HG03378 (cell line): ENCODE data around the gene VSIG2.
"Not testable (repeated sequence)": the region's sequence is repeated elsewhere in the genome, so short reads cannot be mapped to it uniquely, and the experiment has no call there.

ENCODE experiments used
- ATAC-seq: cut with Tn5 transposase; IDR thresholded peaks from one replicate; pipeline ENCODE4 v1.9.1; 2021; ENCODE audit warnings: mild to moderate bottlenecking, moderate library complexity; ENCODE audit not compliant: unreplicated experiment

The VSIG2 gene, protein sequence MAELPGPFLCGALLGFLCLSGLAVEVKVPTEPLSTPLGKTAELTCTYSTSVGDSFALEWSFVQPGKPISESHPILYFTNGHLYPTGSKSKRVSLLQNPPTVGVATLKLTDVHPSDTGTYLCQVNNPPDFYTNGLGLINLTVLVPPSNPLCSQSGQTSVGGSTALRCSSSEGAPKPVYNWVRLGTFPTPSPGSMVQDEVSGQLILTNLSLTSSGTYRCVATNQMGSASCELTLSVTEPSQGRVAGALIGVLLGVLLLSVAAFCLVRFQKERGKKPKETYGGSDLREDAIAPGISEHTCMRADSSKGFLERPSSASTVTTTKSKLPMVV

DNA sequence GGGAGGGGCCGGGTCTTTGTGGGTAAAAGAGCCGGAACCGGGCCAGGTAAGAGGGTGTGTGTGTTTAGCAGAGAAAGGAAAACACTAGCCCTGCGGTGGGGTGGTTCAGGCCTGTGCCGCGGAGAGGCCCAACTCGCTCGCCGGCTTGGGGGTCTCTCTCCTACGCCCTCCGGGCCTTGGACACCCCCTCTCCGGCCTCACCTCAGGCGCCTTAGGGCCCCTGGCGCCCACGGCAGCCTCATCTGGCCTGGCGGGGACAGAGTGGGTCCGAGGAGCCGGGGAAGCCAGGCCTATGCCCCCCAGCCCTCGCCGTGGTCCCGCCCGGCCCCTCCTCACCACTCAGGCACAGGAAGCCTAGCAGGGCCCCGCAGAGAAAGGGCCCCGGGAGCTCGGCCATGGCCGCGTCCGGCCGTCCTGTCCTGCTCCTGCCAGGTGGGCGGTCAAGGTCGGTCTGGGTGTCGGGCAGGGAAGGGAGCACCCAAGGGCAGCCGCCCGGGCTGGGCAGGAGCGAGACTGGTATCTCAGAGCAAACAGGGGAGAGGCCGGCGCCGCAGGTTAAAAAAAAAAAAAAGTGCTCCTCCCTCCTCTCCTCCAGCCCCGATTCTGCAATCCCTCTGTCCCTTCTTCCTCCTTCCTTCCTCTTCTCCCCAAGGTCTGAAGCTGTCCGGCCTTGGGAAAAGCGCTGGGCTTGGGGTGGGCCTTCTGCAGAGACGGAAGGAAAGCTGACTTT, at the start of gene VSIG2:
VSIG2 (minus strand) TSS at position 515 of the 730 bp plus-strand sequence; CDS start at position 397, 118 bp downstream.
- no peak for ATAC-seq

DNA sequence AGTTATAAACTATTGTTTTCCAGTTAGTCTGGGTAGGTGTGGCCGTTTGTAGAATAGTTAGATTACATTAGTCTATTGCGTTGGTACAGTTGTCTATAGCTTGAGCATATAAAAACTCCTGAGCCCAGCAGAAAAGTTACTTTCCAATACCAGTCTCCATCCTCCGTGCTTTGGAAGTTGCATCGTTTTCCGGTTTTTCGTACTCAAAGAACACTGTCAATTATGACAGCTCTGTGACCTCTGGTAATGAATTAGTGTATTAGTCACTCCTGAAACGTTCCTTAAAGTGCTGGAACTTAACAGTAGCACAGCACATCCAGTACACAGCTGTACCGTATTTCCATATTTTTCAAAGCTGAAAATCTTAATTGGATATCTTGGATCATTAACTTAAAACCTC, 49.0 kb upstream of the VSIG2 start:
- no peak for ATAC-seq

DNA sequence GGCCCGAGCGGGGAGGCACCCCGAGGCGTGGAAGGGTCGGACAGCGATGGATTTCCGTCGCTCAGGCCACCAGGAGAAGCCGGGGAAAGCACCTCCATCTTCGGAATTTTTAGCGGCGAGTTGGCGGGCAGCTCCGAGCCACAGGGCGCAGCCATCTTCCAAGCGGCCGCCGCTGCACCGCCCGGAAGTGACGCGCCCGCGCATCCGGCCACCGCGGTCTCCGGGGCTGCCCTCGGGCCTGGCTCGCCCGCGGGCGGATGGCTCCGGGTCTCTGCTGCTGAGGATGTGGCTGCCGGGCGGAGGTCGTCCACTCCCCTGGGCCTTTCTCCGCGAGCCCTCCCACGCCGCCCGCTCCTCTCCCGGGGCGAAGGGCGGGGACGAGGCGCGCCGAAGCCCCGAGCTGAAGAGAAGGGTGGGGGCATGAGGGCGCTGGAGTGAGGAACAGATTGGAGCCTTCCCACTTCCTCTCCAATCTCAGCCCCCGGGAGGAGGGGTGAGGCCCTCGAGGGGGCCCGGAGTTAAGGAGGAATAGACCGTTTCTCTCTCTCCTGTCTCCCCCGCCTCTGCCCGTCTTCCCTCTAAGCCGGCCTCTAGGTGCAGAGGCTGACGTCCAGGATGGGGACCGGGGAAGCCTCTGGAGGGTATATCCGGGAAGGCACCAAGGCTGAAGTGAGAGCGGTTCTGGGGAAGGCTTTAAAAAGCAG, 48.3 kb upstream of the VSIG2 start, which contains the start of gene MSANTD2:
MSANTD2 (minus strand) TSS at position 181 of the 704 bp plus-strand sequence; CDS start at position 155, 26 bp downstream.
- ATAC-seq: peak; percentile 72

DNA sequence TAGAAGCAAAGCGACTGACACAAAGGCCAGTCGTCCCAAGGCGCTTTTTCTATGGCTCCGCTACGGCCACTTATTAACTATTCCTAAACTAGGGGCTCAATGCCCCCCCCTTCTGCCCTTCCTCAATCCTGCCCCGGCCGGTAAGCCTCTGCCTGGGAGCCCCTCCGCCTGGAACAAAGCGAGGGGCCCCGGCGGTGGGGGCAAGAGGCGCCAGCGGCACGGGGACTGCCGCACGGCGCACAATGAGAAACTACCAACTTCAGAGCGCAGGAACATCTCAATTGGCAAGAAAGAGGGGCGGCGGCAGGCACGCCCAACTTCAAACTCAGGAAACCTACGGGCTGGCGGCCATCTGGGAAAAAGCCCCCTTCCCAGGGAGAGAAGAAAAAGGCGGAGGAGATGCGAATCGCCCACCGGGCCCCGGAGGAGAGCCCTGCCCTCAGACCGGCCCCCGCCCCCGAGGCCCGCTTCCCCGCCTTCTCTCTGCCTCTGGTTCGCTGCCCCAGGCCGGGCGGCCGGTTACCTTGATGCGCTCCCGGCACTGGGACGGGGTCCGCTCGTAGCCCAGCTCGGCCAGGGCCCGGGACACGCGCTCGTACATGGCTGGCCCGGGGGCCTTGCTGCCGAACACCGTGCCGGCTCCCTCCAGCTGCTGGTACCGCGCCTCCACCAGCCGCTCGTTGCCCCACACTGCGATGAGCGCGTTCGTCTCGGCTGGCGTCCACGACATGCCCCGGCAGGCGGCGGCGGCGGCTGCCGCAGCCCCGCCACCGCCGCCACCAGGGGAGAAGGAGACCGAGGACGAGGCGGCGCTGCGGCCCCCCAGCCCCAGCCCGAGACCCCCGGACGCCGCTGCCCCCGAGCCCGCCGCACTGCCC, 47.5 kb upstream of the VSIG2 start:
- peak; percentile 43 for ATAC-seq

DNA sequence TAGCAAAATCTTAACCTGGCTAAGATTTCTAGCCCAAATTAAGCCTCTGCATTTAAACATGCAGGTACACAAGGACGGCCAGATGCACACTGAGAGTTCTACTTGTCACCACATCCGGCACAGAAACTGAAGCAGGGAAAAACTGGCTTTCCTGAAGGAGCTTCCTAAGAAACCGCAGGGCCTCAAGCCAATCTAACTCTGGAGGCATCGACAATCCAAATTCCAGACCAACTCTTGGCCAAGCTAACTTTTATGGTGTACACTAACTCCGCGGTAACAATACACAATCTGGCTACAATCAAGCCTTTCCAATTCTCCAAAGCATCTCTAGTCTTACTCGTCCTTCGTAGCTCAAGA, 46.9 kb upstream of the VSIG2 start:
- peak; percentile 26 for ATAC-seq

DNA sequence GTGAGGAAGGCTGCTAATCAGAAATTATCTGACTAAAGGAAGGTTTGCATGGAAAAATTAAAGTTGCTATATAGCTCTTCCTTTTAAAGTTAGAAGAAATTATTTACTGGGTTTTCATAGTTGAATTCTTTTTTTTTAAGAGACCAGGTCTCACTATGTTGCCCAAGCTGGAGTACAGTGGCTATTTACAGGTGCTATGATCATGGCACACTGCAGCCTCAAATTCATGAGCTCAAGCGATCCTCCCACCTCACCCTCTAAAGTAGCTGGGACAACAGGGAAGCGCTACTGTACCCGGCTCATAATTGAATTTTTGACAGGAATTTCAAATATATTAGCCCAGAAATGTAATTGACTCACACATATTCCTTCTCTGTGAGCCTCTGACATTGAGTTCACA, 44.3 kb upstream of the VSIG2 start:
- no peak for ATAC-seq

DNA sequence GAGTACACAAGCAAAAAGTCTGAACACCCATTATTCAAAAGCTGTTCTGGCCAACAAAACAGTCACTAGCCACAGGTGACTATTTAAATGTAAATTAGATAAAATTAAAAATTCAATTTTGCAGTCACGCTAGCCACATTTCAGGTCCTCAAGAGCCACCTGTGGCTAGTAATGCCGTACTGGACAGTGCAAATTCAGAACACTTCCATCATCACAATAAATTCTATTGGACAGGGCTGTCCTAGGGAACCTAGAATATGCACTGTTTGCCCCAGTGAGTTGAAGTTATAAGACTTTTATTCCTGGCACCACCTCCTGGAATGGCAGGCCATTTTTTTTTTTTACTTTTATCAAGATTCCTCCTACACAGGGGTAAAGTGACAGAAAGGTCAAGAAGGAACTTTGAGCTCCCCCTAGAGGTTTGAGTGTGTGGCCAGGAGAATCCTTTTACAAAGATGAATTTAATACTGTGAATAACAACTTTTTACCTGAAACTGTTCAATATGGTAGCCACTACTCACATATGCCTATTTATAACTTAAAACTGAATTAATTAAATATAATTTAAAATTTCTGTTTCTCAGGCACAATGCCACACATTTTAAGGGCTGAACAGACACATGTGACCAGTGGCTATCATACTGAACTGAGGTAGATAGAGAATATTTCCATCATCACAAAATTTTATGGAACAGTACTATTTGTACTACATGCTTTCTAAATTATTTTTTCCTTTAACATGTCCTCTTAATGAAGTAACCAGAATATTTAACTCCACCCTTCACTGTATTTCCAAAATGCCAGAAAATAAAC, 41.6 kb upstream of the VSIG2 start:
- peak; percentile 55 for ATAC-seq

DNA sequence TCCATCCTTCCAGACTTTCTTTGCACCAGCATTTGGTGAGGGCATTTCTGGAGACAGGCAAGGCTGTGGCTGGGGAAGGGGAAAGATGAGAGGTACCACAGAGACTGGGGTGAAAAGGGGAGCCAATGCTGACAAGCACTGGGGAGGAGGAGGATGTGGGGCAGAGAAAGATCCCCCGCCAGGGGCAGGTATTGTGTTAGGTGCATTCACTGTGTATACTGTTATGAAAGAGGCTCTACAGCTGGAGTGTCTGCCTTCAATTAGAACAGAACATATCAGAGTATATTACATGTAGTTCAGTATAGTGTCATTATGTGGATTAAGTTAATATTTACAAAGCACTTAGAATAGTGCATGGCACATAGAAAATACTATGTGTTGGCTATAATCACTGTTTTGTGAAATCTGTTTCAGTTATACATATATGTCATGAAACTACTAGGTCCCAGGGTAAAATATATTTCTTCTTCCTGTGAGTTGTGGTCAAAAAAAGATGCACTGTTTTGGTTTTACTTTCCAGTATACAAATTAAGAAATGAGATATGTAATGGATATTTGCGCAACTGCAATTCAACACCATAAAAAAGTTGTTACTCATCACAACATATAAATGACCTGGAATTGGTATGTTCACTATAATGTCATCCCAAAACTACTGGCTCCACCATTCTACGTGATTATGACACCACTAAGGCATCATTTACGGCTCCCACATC, 39.7 kb upstream of the VSIG2 start:
- ATAC-seq: peak; percentile 68

DNA sequence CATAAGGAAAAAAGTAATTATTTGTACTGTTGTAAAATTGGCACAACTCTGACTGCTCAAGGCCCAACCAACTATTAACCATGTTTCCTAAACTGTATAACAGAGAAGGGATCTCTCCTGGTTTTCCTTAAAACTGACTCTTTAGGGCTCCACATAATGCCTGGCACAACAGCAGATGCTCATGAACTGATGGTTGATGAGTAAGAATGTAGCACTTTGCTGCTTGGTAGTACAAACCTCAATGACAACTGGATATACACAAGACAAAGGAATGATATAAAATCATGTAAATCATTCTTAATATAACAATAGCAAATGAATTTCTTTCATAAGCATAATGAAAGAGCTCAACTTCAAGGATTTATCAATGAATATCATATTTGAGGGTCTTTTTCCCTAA, 36.5 kb upstream of the VSIG2 start:
- no peak for ATAC-seq

DNA sequence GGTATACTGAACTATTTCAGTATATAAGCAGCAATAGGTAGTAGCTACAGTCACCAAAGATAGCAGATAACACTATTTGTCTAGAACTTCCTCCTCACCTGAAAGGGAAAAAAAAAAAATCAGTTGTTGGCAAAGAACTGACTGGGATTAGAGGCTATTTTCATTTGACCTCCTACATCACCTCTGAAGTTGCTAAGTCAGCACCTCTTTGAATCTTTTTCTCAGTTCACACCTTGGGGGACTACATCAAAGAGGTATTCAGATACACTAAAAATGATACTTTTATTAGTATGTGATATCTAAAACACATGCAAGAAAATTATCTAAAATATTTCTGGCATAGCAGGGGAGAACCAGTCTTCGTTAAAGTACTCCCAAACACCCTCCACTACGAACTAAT, 32.0 kb upstream of the VSIG2 start:
- no peak for ATAC-seq

DNA sequence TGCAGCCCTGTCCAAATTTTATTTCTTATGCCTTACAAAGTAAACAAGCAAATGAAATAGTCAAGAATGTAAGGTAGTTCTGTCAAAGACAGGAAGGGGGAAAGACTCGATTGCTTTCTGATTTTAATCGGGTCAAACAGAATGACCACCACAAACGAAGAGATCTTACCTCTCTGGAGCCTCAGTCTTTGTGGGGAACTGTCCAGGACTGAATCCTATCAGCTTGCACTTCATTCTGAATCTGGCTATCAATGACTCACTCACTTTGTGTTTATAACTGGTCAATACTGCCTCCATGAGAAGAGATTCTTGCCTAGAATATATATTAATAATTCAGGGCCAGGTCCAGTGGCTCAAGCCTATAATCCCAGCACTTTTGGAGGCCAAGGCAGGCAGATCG, 30.9 kb upstream of the VSIG2 start:
- ATAC-seq: no peak

DNA sequence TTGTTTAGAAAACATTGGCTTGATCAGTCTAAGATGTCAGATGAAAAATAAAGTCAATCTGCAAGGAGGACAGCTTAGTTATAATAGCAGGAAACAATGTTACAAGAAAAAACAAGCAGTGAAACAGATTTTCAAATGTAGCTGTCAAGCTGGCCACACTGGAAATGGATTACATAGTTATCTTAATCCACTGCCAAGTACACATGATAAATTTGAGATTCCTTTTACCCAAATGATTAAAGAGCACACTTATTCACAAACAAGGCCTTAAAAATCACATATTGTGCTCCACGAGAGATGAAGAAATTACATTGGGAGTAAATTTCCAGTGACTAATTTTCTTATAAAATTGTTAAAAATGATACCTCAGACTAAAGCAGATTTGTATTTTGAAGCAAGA, 27.5 kb upstream of the VSIG2 start:
- no peak for ATAC-seq

DNA sequence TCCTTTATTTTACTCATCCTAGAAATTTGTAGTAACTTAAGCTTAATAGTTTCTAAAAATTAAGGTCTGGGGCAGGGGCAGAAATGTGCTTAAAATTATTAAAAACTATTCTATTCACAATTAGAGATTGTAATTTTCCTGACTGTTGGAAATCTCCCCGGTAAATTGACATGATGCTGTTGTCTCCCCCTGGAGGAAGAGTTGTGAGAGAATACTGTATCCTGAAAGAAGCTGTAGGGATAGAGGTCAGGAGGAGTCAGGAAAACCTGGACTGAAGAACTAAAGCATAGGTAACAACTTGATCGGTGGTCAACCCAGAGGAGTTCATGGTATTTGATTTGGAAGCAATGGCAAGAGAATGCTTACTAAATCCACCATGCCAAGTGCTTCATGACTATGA, 26.2 kb upstream of the VSIG2 start:
- no peak for ATAC-seq

DNA sequence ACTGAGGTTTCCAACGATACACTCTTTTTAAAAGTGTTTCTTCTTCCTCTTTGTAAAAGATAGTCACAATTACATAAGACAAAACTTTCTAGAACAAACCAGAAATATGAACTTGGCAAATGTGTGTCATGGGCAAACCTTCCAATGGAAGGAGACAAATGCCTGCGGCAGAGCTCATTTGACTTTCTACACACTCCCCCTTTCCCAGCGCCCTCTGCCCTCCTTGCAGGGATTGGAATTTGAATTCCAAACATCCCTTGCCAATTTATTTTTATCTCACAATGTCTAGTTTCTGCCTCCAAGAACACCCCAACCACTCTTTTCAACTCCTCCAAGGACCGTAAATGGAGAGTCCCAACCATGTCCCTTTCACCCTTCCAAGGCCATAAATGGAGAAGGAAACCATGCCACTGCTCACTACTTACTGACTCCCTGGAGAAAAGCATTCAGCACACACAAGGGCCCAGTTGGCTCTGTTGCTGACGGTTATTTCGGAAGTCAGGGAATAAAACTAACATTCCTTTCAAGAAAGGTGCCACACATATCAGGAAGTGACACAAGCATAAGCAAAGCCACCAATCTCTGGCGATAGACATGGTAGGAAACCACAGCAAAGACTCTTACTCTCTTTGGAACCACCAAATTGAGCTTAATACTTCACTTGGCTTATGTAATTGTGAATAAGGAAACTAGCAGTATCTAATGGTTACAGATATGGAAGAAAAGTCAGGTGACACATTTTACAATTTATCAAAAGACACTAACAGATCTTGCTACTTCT, 25.0 kb upstream of the VSIG2 start:
- ATAC-seq: no peak

DNA sequence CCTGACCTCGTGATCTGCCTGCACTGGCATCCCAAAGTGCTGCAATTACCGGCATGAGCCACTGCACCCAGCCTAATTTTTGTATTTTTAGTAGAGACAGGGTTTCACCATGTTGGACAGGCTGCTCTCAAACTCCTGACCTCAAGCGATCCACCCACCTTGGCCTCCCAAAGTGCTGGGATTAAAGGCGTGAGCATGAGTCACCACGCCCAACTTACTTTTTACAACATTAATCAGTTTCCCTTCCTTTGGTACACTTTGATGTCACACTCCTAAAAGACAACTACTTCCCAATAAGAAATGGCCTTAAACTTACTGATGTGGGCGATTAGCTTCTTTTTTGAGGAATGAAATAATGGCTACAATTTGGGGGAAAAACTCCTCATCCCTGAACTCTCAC, 18.9 kb upstream of the VSIG2 start:
- ATAC-seq: not testable (repeated sequence)

DNA sequence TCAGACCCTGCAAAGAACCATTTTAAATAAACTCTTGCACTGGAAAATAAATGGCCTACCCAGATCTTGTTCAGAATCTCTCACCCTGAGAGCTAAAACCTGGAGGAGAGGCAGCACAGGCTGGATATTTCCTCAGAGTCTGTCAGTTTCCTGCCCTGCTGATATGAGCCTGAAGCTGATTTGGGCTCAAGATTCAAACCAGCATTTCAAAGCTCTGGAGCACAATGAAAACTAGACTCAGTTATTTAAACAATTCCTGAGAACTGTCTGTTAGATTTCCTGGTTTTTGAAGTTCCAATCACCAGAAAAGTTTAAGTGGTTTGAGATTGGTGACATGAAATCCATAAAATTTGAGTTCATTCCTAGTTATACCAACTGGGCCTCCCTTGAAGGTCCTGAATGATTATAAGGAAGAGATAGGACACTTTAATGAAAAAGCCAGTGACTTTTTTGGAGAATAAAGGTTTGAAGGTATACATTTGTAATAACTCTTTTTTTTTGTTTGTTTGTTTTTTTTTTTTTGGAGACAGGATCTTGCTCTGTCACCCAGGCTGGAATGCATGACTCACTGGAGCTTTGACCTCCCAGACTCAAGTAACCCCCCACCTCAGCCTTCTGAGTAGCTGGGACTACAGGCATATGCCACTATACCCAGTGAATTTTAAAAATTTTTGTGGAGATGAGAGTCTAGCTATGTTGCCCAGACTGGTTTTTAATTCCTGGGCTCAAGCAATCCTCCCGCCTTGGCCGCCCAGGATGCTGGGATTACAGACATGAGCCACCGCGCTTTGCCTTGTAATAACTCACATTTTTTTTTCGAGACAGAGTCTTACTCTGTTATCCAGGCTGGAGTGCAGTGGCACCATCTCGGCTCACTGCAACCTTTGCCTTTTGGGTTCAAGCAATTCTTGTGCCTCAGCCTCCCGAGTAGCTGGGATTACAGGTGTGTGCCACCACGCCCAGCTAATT, 18.0 kb upstream of the VSIG2 start:
- no peak for ATAC-seq

DNA sequence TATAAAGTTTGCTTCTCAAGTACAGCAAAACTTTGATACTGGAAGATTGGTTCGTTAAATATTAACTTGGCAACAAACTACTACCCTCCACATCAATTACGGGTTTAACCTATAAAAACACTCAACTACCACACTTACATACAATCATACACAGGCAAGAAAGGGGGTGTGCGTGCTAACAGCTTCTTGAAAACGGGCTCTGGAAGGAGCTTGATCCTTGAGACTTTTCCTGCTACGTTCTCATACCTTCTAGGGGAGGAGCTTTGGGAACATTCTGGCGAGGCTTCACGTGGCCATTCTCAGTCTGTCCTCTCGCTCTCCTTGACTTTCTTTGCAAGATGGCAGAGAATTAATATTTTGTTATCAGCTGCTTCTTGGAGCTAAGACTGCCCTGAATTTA, 16.9 kb upstream of the VSIG2 start:
- no peak for ATAC-seq
